GM21423 (cell line): ENCODE data around the gene NAXD.

ENCODE experiments used
- ATAC-seq: cut with Tn5 transposase; IDR thresholded peaks from one replicate; pipeline ENCODE4 v1.9.1; 2021; ENCODE audit warnings: mild to moderate bottlenecking, moderate library complexity; ENCODE audit not compliant: unreplicated experiment

NAXD gene

GRCh38 chr13:110689041-110689440 is 73.7 kb downstream of the NAXD start:
- no peak for ATAC-seq
